ENCODE measurements around the gene HNRNPR.
A peak's percentile ranks its signal among the peaks of the same experiment; 100 is the strongest.
"Not testable (repeated sequence)": the region's sequence is repeated elsewhere in the genome, so short reads cannot be mapped to it uniquely, and the experiment has no call there.

HNRNPR gene

GRCh38 chr1:23344111-23344986 lies at the start of gene HNRNPR:
TSS of gene HNRNPR (minus strand) at chr1:23344284. CDS start at chr1:23341008, 3,276 bp downstream.
- Mint-ChIP-seq H3K36me3 (ENCODE audit: low read depth) (peaks cover 9% of the 10 kb centered on the region), H3K27me3 (ENCODE audit: low read depth) (no peaks in the 10 kb centered on the region), H3K9me3 (no peaks in the 10 kb centered on the region), H3K4me3 (peak within 1 kb of the TSS; percentile 95), H3K4me1 (ENCODE audit: low read depth) (peaks cover 40% of the 10 kb centered on the region), H3K27ac (peak within 1 kb of the TSS; percentile 96)

GRCh38 chr1:23393706-23394105 lies 49.6 kb upstream of the HNRNPR start:
- H3K4me1 Mint-ChIP-seq (ENCODE audit: low read depth) = peaks cover 4% of the 10 kb centered on the region
- H3K27me3 Mint-ChIP-seq (ENCODE audit: low read depth) = no peaks in the 10 kb centered on the region
- no peaks in the 10 kb centered on the region for H3K9me3 Mint-ChIP-seq
- H3K36me3 Mint-ChIP-seq (ENCODE audit: low read depth) = no peaks in the 10 kb centered on the region
- H3K27ac Mint-ChIP-seq = no peak overlapping the region
- H3K4me3 Mint-ChIP-seq = no peak overlapping the region

GRCh38 chr1:23392125-23392855 lies 48.2 kb upstream of the HNRNPR start:
- Mint-ChIP-seq H3K27ac (no peak overlapping the region), H3K9me3 (no peaks in the 10 kb centered on the region), H3K4me1 (ENCODE audit: low read depth) (peaks cover 4% of the 10 kb centered on the region), H3K36me3 (ENCODE audit: low read depth) (no peaks in the 10 kb centered on the region), H3K27me3 (ENCODE audit: low read depth) (no peaks in the 10 kb centered on the region), H3K4me3 (no peak overlapping the region)

DNA sequence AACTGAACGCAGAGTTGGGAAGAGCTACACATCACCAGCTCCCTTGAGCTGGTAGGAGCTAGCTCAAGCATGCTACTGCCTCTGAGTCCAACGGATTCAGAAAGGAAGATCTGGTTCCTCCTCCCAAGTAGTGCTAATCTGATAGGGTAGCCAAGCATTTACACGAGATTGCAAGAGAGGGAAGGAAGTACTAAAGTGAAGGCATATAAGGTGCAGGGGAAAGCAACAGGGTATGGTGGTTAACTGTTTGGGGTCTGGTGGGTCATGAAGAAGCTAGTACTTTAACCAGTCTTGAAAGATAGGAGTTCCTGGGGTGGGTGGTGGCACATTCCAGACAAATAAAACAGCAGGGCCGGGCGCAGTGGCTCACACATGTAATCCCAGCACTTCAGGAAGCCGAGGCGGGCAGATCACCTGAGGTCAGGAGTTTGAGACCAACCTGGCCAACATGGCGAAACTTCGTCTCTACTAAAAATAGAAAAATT lies 45.8 kb upstream of the HNRNPR start:
- Mint-ChIP-seq H3K36me3 (ENCODE audit: low read depth) (no peaks in the 10 kb centered on the region), H3K4me3 (no peak overlapping the region)

DNA sequence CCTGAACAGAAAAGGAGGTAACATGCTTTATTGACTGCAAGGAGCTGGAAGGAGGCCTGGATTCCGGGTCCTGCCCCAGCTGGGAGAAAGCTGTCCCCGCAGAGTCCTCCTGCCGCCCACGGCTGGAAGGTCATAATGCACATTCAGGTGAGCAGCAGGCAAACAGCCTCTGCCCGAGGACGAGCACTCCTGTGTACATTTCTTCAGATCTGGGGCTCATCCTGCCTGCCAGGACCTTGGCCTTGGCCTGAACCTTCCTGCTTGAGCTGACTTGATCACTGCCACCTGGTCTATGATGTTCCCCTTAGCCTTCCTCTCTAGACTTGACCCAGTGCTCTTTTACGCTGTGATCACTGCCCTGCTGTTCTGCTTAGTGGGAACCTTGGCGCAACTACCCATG lies 43.4 kb upstream of the HNRNPR start:
- Mint-ChIP-seq H3K27me3 (ENCODE audit: low read depth) (no peaks in the 10 kb centered on the region), H3K36me3 (ENCODE audit: low read depth) (no peaks in the 10 kb centered on the region), H3K4me3 (no peak overlapping the region), H3K9me3 (no peaks in the 10 kb centered on the region), H3K27ac (no peak overlapping the region), H3K4me1 (ENCODE audit: low read depth) (no peaks in the 10 kb centered on the region)

More for the DNA sequence above, 45.8 kb upstream of the HNRNPR start:
- H3K27ac Mint-ChIP-seq = no peak overlapping the region
- no peaks in the 10 kb centered on the region for H3K9me3 Mint-ChIP-seq
- H3K27me3 Mint-ChIP-seq (ENCODE audit: low read depth) = no peaks in the 10 kb centered on the region
- peaks cover 2% of the 10 kb centered on the region for H3K4me1 Mint-ChIP-seq (ENCODE audit: low read depth)

DNA sequence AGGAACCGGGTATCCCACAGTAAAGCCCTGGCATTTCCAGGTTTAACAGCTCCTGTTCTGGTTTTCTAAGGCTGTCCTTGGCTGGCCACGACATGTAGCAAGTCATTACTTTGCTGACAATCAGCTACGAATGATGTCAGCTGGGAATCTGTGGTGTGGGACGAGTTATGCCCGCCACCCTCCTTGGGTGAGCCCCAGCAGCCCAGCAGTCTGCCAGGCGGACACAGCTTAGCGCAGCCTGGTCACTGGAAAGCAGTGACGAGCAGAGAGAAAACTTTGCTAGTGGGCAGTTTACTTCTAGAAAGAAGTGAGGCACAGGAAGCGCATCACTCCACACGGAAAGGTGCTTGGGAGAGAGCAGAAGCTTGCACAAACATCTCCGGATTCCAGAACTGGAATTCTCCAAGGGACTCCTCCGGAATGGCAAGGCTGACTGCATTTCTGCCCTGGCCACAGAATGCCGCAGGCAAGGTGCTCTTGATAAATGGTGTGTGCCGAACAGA lies 41.1 kb upstream of the HNRNPR start:
- Mint-ChIP-seq H3K9me3 (no peaks in the 10 kb centered on the region), H3K27me3 (ENCODE audit: low read depth) (no peaks in the 10 kb centered on the region), H3K27ac (no peak overlapping the region), H3K4me1 (ENCODE audit: low read depth) (no peaks in the 10 kb centered on the region), H3K36me3 (ENCODE audit: low read depth) (no peaks in the 10 kb centered on the region), H3K4me3 (no peak overlapping the region)

DNA sequence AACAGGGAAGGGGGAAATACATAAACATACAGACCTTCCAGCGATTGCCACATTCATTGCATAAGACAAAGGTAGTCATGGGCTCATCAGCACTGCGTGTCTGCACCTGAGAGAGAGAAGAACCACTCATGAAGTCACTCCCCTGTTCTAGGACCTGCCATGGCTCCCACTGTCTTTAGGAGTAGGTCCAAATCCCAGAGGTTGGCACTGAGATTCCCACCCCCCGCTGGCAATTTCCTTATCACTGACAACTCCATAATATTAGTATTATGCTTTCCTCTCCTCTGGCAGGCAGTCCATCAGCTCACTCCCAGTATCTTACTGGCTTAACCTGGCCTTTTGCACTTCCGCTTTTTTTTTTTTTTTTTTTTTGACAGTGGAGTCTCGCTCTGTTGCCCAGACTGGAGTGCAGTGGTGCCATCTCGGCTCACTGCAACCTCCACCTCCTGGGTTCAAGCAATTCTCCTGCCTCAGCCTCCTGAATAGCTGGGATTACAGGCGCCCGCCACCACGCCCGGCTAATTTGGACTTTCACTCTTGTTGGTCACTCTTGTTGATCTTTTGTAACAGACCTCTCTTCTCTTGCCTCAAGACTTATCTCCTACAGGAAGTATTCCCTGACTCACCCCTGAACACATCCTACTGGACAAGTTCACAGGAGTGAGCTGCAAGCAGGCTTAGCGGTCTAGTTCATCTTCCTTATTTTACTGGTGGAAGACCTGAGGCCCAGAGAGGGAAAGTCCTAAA lies 40.4 kb upstream of the HNRNPR start:
- Mint-ChIP-seq H3K27ac (no peak overlapping the region), H3K27me3 (ENCODE audit: low read depth) (no peaks in the 10 kb centered on the region), H3K36me3 (ENCODE audit: low read depth) (no peaks in the 10 kb centered on the region), H3K9me3 (no peaks in the 10 kb centered on the region), H3K4me1 (ENCODE audit: low read depth) (no peaks in the 10 kb centered on the region), H3K4me3 (no peak overlapping the region)

GRCh38 chr1:23383577-23384311 lies 39.7 kb upstream of the HNRNPR start:
- no peaks in the 10 kb centered on the region for H3K27me3 Mint-ChIP-seq (ENCODE audit: low read depth)
- H3K4me1 Mint-ChIP-seq (ENCODE audit: low read depth) = no peaks in the 10 kb centered on the region
- H3K27ac Mint-ChIP-seq = no peak overlapping the region
- no peak overlapping the region for H3K4me3 Mint-ChIP-seq
- H3K36me3 Mint-ChIP-seq (ENCODE audit: low read depth) = no peaks in the 10 kb centered on the region
- no peaks in the 10 kb centered on the region for H3K9me3 Mint-ChIP-seq

DNA sequence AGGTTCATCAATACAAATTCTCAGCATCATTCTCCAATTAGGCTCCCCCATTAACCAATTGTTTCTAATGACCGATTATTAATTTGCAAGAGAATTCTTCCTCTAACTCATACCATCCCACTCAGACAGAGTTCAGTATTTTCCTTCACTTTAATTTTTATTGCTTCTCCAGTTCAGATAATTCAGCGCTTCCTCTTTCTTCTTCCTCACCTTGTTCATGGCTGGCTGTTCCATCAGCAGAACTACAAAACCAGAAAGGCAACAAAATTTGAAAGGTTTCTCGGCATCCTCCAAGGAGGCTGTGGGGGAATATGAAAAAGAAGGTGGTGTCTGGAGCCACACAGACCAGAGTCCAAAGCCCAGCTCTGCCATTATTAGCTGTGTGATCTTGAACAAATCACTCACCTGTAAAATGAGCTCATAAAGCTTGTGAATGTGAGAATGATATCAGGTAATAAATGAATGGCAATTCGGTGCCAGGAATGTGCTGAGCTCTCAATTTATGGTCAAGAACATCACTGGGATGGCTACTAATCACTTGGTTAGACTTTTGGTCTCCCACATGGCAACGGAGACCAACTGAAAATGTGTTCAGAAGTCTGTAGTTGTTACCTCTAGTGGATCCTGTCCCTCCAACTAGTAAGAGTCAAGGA lies 37.3 kb upstream of the HNRNPR start:
- H3K4me3 Mint-ChIP-seq = no peak overlapping the region
- H3K27me3 Mint-ChIP-seq (ENCODE audit: low read depth) = no peaks in the 10 kb centered on the region
- no peak overlapping the region for H3K27ac Mint-ChIP-seq
- H3K4me1 Mint-ChIP-seq (ENCODE audit: low read depth) = no peaks in the 10 kb centered on the region
- no peaks in the 10 kb centered on the region for H3K9me3 Mint-ChIP-seq
- no peaks in the 10 kb centered on the region for H3K36me3 Mint-ChIP-seq (ENCODE audit: low read depth)

DNA sequence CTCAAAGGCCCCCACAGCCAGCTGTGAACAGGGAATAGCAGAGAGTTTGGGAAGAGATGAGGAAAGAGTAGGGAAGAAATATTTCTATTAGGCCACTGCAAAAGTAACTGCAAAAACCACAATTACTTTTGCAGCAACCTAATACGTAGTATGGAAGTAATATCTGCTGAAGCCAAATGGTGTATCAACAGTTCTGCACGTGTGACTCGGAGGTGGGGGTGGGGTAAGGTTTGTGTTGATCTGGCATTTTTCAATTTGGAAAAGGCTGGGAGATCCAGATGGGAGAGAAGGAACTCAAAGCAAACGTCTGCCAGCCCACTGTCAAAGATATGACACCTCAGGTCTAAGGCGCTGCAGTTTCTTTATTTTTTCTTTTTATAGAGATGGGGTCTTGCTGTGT lies 36.6 kb upstream of the HNRNPR start:
- H3K4me3 Mint-ChIP-seq = no peak overlapping the region
- H3K27ac Mint-ChIP-seq = no peak overlapping the region
- no peaks in the 10 kb centered on the region for H3K9me3 Mint-ChIP-seq
- H3K27me3 Mint-ChIP-seq (ENCODE audit: low read depth) = no peaks in the 10 kb centered on the region
- no peaks in the 10 kb centered on the region for H3K36me3 Mint-ChIP-seq (ENCODE audit: low read depth)
- no peaks in the 10 kb centered on the region for H3K4me1 Mint-ChIP-seq (ENCODE audit: low read depth)

DNA sequence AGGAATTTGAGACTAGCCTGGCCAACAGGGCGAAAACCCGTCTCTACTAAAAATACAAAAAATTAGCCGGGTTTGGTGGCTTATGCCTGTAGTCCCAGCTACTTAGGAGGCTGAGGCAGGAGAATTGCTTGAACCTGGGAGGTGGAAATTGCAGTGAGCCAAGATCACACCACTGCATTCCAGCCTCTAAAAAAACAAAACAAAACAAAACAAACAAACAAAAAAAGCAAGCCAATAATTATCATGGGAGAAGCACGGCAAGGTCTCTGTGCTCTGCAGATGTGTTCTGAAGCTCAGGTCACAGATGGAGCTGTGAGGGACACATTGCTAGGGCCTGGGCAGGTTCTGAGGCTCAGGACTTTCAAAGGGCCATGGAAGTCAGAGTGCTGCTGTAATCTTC lies 36.2 kb upstream of the HNRNPR start:
- not testable (repeated sequence) for H3K27ac Mint-ChIP-seq; H3K9me3 Mint-ChIP-seq; H3K36me3 Mint-ChIP-seq (ENCODE audit: low read depth); H3K4me3 Mint-ChIP-seq; H3K27me3 Mint-ChIP-seq (ENCODE audit: low read depth); H3K4me1 Mint-ChIP-seq (ENCODE audit: low read depth)

GRCh38 chr1:23376890-23377811 lies 33.1 kb upstream of the HNRNPR start:
- Mint-ChIP-seq H3K36me3 (ENCODE audit: low read depth) (no peaks in the 10 kb centered on the region), H3K9me3 (no peaks in the 10 kb centered on the region), H3K27ac (no peak overlapping the region), H3K27me3 (ENCODE audit: low read depth) (no peaks in the 10 kb centered on the region), H3K4me3 (no peak overlapping the region), H3K4me1 (ENCODE audit: low read depth) (peaks cover 2% of the 10 kb centered on the region)

Data from T-helper 1 cell treated with Interleukin-12 subunit alpha and Interleukin-12 subunit beta and Interleukin-4 antibody, amounts not matched to agents 30 μg/mL and 1 μg/mL, for 36 hours (primary cell).